HG02973 (cell line): ENCODE measurements around the gene SDK1.

ENCODE experiments used
- ATAC-seq: cut with Tn5 transposase; IDR thresholded peaks from one replicate; pipeline ENCODE4 v1.9.1; 2021; ENCODE audit warnings: moderate library complexity; ENCODE audit not compliant: unreplicated experiment

Gene SDK1

DNA sequence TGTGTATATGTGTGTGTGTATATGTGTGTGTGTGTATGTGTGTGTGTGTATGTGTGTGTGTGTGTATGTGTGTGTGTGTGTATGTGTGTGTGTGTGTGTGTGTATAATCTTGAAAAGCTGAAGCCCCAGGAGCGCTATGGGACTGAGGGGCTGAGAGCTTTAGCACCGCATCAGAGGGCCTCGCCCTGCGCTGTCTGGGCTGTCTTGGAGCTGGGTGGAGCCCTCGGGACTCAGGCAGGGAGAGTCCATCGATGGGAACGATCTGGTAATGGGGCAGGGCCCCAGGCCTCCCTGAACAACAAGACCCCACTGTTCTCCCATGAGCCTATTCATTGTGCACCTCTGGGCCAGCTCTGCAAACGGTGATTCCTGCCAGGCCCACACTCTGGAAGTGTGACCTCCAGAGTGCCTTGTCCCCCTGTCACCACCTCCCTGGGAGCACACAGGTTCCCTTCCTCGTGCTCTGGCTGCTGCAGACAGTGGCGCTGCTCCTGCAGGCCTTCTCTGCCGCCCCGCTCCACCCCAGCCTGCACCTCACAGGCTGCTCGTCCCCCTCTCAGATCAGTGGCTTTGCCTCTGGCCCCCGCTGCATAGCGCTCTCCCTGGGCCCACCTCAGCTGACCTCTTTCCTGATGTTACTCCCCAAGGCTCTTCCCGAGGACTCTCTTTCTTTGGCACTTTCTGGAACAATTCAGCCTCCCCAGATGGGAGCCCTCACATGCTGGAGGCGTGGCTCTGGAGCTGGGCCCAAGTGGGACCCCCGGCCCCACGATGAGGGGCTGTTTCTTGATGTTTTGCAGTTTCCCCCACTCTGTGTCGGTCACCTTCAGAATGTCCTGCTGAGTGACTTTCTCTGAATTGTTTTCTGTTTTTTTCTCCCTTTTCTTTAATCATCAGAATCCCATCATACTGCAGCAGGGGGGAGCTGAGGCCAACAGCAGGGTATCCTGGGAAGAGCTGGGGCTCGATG is 838.9 kb downstream of the SDK1 start:
- ATAC-seq = no peak

DNA sequence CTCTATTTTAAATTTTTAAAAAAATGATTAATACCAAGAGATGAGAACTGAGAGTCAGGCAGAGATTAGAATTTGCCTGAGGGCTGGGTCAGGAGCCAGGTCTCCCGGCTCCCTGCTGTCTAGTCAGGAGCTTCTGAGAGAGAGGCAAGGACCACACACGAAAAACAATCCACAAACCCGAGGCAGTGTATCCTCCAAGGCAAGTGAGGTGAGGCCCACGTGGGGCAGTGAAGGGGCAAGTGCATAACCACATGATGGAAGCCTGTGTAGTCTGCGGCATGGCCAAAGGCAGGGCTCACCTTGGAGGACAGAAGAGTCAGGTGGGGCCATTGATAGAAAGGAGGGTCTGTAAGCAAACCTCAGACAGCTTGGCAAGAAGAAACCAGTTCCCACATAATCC is 839.9 kb downstream of the SDK1 start:
- no peak for ATAC-seq

DNA sequence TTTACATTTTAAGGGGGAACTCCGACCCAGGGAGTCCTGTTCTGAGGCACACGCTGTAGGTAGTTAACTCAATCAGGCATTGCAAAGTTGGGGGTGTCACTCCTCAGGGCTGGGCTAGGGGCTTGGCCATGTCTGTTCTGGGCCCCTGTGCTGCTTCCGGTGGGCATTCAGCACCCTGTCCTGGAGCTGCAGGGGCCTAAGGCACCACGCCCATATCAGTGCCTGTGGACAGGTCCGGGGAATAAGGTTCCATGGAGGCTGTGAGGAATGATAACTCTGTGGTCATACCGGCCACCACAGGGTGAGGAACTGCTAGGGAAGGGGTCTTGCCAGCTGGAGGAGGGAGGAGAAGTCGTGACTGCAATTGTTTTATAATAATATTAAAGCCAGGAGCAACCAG is 842.0 kb downstream of the SDK1 start:
- ATAC-seq = no peak

DNA sequence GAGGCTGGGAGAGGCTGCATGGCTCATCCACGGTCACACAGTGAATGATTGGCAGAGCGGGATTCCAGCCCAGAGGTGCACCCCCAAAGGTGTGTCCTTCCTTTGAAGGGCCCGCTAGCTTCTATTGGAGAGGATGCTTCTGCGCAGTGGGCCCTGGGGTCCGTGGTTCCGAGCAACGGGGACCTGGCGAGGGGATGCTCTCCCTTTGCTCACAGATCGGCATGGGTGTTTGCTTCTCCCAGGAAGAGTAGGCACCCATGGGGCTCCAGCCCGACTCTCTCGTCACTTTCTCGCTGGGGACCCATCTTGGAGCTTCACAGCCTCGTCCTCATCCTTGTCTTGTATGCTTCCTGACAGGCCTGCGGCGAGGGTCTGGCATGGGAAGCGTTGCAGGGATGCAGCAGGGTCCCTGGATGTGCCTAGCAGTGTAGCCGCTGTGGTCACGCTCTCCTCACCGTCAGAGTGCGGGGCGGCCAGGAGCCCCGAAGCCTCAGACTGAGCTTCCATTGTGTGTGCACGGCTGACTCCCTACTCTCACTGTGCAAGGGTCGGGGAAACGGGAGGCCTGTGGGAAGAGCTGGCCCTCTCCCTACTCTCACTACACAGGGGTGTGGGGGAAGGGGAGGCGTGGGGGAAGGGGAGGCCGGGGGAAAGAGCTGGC is 842.6 kb downstream of the SDK1 start:
- no peak for ATAC-seq

- ATAC-seq = no peak
Observed at GRCh38 chr7:4144172-4144701, 843.2 kb downstream of the SDK1 start.

DNA sequence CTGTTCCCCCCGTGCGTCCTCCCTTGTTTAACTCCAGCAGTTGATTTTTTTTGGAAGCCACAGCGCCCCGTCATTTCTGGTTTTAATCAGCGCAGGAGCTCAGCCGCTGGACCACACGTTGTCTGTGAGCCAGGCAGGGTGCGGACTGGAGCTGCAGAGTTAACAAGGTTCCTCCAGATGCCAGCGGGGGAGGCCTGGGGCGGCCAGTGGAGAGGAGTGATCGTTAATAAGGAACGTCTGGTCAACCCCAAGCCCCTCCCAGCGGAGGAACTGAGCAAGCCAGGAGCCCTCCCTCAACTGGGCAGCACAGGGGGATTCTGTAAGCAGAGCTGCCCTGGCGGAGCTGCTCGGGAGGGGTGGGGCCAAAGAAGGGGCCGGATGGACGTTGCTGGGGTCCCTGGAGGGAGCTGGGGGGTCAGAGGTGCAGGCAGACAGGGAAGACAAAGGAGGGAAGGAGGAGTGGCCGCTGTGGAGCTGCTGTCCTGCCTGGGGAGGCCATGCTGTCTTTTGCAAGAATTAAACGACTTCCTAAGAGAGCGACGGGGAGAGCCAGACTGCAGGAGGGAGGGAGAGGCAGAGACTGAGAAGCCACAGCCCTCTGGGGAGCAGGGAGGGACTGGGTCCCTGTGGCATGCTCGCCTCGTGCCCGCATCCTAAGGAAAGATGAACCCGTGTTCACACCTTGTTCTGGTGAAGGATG is 843.9 kb downstream of the SDK1 start:
- ATAC-seq = no peak

GRCh38 chr7:4145576-4145975 is 844.5 kb downstream of the SDK1 start:
- no peak for ATAC-seq

DNA sequence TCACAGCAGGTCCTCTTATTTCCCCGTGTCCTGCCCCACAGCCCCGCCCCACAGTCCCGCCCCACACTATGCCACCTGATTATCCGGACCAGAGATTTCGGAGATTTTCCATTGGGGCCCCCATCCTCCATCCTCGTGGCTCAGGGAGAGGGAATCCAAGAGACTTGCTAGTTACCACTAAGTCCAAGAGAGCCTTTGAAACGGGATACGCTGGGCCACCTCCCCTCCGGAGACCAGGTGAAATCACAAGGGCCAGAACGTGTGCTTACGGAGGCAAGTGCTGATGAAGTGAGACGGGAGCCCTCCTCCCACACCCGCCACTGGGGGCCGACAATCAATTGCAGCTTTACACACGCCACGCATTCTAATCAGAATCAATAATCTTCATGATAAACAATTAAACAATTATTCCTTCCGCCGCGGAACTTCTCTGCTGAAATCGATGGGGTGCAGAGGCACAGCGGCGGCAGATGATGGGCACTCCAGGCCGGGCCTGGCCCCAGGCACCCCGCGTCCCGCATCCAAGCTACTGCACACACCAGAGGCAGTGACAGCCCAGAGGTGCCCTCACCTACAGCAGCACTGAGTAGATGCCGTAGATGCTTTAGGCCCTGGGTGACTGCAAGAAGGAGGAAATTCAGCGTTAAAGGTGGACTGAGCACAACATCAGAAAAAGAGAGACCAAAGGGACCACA is 847.0 kb downstream of the SDK1 start:
- no peak for ATAC-seq

- no peak for ATAC-seq
Observed at GRCh38 chr7:4149236-4149635, 848.2 kb downstream of the SDK1 start.

DNA sequence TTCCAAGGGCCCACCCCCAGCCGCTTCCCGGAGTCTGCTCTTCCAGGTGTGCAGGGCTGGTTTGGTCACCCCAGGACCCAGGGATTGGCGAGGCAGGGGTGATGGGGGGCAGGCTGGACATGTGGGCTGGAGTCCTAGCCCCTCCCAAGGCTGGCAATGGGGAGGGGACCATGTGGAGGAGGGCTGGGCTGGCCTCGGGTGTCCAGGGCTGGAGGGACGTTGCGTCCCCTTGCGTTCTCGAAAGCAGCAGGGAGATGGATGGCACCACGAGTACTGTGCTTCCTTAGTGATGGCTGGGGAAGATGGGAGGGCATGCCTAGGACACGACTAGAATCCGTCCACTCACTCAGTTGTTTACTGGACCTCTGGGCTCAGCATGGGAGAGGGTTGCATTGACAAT is 848.6 kb downstream of the SDK1 start:
- no peak for ATAC-seq

DNA sequence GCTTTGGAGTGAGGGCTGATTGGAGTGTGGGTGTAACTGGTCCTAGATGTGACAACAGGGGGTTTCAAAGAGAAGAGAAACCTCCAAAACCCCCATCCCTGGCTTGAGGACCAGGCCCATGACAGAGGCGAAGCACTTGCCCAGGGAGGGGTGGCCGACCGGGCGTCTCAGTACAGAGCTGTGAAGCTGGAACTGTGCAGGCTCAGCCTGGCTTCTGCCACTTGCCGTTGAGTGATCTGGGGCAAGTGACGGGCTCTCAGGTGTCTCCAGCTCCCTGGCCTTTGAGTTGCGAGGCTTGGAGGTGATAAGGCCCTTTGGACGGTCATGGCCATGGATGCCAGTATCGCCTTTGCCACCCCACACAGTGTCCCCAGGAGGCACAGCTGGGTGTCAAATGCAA is 849.7 kb downstream of the SDK1 start:
- ATAC-seq = no peak

GRCh38 chr7:4151524-4151923 is 850.5 kb downstream of the SDK1 start:
- ATAC-seq = no peak

DNA sequence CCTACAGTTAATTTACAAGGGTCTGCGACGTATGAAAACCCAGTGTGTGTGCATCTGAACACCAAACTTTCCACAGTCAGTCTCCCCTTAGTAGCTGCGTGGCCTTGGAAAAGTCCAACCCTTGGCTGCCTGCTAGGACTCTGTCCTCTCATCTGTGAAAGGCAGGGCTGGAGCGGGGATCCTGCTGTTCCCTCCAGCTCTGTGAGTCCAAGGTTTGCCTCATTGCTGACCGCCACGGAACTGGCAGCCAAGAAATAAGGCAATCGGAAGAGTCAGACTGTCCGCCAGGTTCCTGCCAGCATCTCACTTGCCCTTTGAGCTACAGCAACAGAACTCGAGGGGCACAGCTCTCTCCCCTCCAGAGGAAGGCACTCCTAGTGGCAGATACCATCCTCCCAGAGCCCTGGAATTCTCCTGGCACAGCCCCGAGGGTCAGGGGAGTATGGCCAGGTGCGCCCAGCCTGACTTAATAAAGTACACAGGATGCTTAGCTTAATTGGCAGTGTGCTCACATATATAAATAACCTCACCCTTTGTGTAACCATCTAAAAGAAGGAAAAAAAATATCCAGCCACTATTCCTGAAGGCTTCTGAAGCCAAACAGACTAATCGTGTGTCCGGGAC is 851.0 kb downstream of the SDK1 start:
- ATAC-seq = no peak

DNA sequence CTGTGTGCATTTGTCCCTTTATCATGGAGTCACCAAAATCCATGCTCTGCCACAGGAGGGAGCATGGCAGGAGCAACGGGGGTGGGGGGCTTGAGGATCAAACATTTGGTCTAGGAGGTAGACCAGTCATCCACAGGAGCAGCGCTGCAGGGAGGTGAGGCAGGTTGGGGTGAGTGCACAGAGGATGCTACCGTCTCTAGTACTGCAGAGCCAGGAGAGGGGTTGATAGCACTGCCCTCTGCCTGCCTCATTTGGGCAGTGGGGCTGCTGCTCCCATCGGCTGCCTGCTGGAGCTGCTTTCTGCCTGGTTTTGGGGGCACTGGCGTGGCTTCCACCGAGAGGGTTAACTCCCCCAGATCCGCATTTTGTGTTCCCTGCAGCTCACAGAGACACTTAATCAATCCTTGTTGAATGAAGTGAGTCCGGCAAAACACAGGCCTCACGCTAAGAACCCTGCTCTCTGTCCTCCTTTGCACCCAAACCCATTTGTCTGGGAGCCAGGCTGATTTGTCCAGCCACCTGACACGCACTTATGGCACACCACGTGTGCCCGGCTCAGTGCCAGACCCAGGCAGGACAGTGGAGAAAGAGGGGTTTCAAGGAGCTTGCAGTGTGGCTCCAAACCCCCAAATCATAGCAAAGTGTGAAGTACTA is 854.0 kb downstream of the SDK1 start:
- no peak for ATAC-seq

DNA sequence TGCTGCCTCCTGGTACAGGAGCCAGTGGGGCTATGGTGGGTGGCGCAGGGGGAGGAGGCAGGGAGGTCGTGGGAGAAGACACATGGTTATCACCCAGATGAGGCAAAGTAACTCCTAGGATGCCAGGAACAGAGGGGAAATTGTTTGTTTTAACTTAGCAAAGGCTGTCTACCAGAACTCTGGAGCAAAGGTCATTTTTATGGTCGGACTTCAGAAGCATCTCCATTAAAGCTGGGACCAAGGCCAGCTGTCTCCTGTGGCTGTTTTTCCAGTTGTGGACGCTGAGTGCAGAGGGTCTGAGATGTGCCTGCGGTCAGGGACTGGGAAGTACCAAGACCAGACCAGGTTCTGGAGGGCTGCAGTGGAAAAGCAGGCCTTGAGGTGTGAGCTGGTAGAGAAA is 855.1 kb downstream of the SDK1 start:
- no peak for ATAC-seq

GRCh38 chr7:4157651-4158050 is 856.6 kb downstream of the SDK1 start:
- no peak for ATAC-seq

DNA sequence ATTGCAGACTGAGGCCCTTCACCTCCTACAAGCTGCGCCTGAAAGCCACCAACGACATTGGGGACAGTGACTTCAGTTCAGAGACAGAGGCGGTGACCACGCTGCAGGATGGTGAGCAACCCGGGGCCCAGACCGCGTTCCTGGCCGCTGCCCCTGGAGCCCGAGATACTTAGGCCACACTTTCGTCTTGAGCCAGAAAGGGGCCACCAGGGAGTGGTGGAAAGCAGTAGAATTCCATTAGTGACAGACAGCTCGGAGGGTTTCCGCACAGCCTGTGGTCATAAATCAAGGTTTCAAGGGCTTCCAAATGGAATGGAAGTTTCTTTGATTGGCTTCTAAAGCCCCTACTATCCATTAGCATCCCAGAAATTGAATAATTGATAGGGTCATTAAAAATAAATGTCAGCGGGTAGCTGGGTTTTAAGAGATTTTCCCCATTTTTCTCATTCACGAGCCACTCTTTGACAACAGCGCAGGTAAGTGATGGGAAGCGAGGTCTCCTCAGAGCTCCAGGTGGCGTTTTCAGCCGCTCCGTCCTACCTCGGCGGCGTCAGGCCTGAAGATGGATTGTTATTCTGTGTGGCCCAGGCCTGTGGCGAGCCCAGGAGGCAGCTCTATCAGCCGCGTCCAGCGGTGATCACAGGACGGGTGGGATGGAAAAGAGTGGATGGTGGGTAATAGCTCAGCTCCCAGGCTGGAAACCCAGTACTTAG is 857.5 kb downstream of the SDK1 start:
- no peak for ATAC-seq

- no peak for ATAC-seq
Observed at GRCh38 chr7:4159154-4159501, 858.1 kb downstream of the SDK1 start.

GRCh38 chr7:4159761-4160554 is 858.9 kb downstream of the SDK1 start:
- no peak for ATAC-seq
